SKM-1 (cell line): ENCODE results near the gene LIPF.
A peak's percentile ranks its signal among the peaks of the same experiment; 100 is the strongest.
"Not testable (repeated sequence)": the region's sequence is repeated elsewhere in the genome, so short reads cannot be mapped to it uniquely, and the experiment has no call there.

Experiments used
- DNase-seq: peaks from one replicate; lab custom pipeline; 2025; ENCODE audit not compliant: unreplicated experiment; lab: John Stamatoyannopoulos, UW

The LIPF gene

GRCh38 chr10:88664142-88664541 is at the start of gene LIPF:
Gene LIPF, plus strand, starts transcription at chr10:88664442. Its CDS starts 2,856 bp downstream, at chr10:88667298.
- DNase-seq, result no peak

GRCh38 chr10:88616250-88616977 is 47.8 kb upstream of the LIPF start:
- no peak for DNase-seq

GRCh38 chr10:88617772-88618300 is 46.4 kb upstream of the LIPF start:
- no peak for DNase-seq

- no peak for DNase-seq
Measured at GRCh38 chr10:88618496-88618895, 45.7 kb upstream of the LIPF start.

- DNase-seq, result no peak
Measured at GRCh38 chr10:88620441-88620840, 43.8 kb upstream of the LIPF start.

- no peak for DNase-seq
Measured at GRCh38 chr10:88623835-88624234, 40.4 kb upstream of the LIPF start.

- no peak for DNase-seq
Measured at GRCh38 chr10:88624840-88625239, 39.4 kb upstream of the LIPF start.

GRCh38 chr10:88640186-88640585 is 24.1 kb upstream of the LIPF start:
- DNase-seq, result no peak

- no peak for DNase-seq
Measured at GRCh38 chr10:88642209-88642608, 22.0 kb upstream of the LIPF start.

GRCh38 chr10:88642963-88643362 is 21.3 kb upstream of the LIPF start:
- DNase-seq, result peak; percentile 21

GRCh38 chr10:88647061-88647615 is 17.1 kb upstream of the LIPF start:
- no peak for DNase-seq

GRCh38 chr10:88651101-88651551 is 13.1 kb upstream of the LIPF start:
- no peak for DNase-seq

GRCh38 chr10:88652616-88653015 is 11.6 kb upstream of the LIPF start:
- no peak for DNase-seq

GRCh38 chr10:88657901-88658300 is 6.3 kb upstream of the LIPF start:
- no peak for DNase-seq

GRCh38 chr10:88659725-88660597 is 4.3 kb upstream of the LIPF start:
- no peak for DNase-seq

- no peak for DNase-seq
Measured at GRCh38 chr10:88660598-88660884, 3.7 kb upstream of the LIPF start.

- DNase-seq, result no peak
Measured at GRCh38 chr10:88661018-88661417, 3.2 kb upstream of the LIPF start.

GRCh38 chr10:88661577-88661976 is 2.7 kb upstream of the LIPF start:
- DNase-seq, result no peak

- DNase-seq, result not testable (repeated sequence)
Measured at GRCh38 chr10:88663153-88663552, 1.1 kb upstream of the LIPF start.

GRCh38 chr10:88668465-88668864 is 4.2 kb downstream of the LIPF start:
- no peak for DNase-seq

- no peak for DNase-seq
Measured at GRCh38 chr10:88670497-88670896, 6.3 kb downstream of the LIPF start.

GRCh38 chr10:88672041-88672440 is 7.8 kb downstream of the LIPF start:
- no peak for DNase-seq
